Liver (tissue), 9 donors: Measurements from ENCODE around the gene RAB22A. TPM values are rescaled to one million over a fixed set of nuclear protein-coding genes. Genes with fewer than 3 reads are reported as not detected.

Source experiments
- DNase-seq: peaks from one replicate; pipeline ENCODE4 v3.0.0-alpha.2; 2017; ENCODE audit warnings: low spot score
- H3K27ac ChIP-seq, 2 donors: one replicate each; pipeline ENCODE4 v1.7.0; 2013; ENCODE audit warnings: inconsistent platforms in 2 of 2, low read length in 2 of 2, control low read depth in 1 of 2, low read depth in 1 of 2, mild to moderate bottlenecking in 1 of 2
- H3K27me3 ChIP-seq, 4 donors: one replicate each; pipeline versions ENCODE4 v1.6.1 to v1.7.0; 2013; ENCODE audit warnings: low read length in 3 of 4, inconsistent platforms in 1 of 4, mild to moderate bottlenecking in 1 of 4, moderate library complexity in 1 of 4; ENCODE audit not compliant: control insufficient read depth in 4 of 4, insufficient read depth in 4 of 4
- H3K36me3 ChIP-seq, 4 donors: one replicate each; pipeline versions ENCODE4 v1.6.1 to v1.7.0; 2013; ENCODE audit warnings: low read length in 3 of 4, mild to moderate bottlenecking in 3 of 4, low read depth in 1 of 4, moderate library complexity in 1 of 4; ENCODE audit not compliant: control insufficient read depth in 4 of 4, insufficient read depth in 3 of 4
- H3K4me1 ChIP-seq, 4 donors: one replicate each; pipeline versions ENCODE4 v1.6.1 to v1.7.0; 2013; ENCODE audit warnings: low read length in 3 of 4, mild to moderate bottlenecking in 3 of 4, moderate library complexity in 1 of 4; ENCODE audit not compliant: control insufficient read depth in 4 of 4, insufficient read depth in 4 of 4
- H3K4me3 ChIP-seq, 3 donors: one replicate each; pipeline versions ENCODE4 v1.6.1 to v1.7.0; 2013; ENCODE audit warnings: low read length in 3 of 3, control low read depth in 1 of 3, low read depth in 1 of 3, mild to moderate bottlenecking in 1 of 3
- H3K9ac ChIP-seq, 2 donors: one replicate each; pipeline ENCODE4 v1.7.0; 2013; ENCODE audit warnings: low read length in 2 of 2, mild to moderate bottlenecking in 2 of 2, moderate library complexity in 2 of 2, control low read depth in 1 of 2, low read depth in 1 of 2
- H3K9me3 ChIP-seq, 4 donors: one replicate each; pipeline versions ENCODE4 v1.6.1 to v1.7.0; 2013; ENCODE audit warnings: low read length in 3 of 4; ENCODE audit not compliant: control insufficient read depth in 4 of 4
- CTCF ChIP-seq: fragments of 150-350 bp; IDR thresholded peaks from 2 replicates; pipeline ENCODE4 v1.5.1; 2017; ENCODE audit warnings: improper control_type of control experiment, low read depth, low read length; ENCODE audit not compliant: missing input control
- EGR1 ChIP-seq, 2 donors: IDR thresholded peaks; 2 replicates each; pipeline ENCODE4 v1.6.1; 2016 to 2018; ENCODE audit warnings: antibody characterized with exemption in 2 of 2, low read depth in 2 of 2
- FOXA1 ChIP-seq: IDR thresholded peaks from 2 replicates; pipeline ENCODE4 v1.6.1; 2016; ENCODE audit warnings: antibody characterized with exemption
- FOXA2 ChIP-seq: IDR thresholded peaks from 2 replicates; pipeline ENCODE4 v1.6.1; 2016; ENCODE audit warnings: antibody characterized with exemption
- GABPA ChIP-seq, 2 donors: IDR thresholded peaks in 1 of 2; conservative IDR thresholded peaks in 1 of 2; 2 replicates each; pipeline ENCODE4 v1.6.1; 2016; ENCODE audit warnings: antibody characterized with exemption in 2 of 2, mild to moderate bottlenecking in 1 of 2, moderate library complexity in 1 of 2
- HNF4A ChIP-seq, 2 donors: conservative IDR thresholded peaks; 2 replicates each; pipeline ENCODE4 v1.6.1; 2016; ENCODE audit warnings: antibody characterized with exemption in 2 of 2, mild to moderate bottlenecking in 2 of 2
- HNF4G ChIP-seq: IDR thresholded peaks from 2 replicates; pipeline ENCODE4 v1.6.1; 2016; ENCODE audit warnings: antibody characterized with exemption
- JUND ChIP-seq, 2 donors: IDR thresholded peaks; 2 replicates each; pipeline ENCODE4 v1.6.1; 2016; ENCODE audit warnings: antibody characterized with exemption in 2 of 2
- NR2F2 ChIP-seq: IDR thresholded peaks from 2 replicates; pipeline ENCODE4 v1.6.1; 2016; ENCODE audit warnings: antibody characterized with exemption
- RXRA ChIP-seq, 2 donors: IDR thresholded peaks; 2 replicates each; pipeline ENCODE4 v1.6.1; 2017 to 2018; ENCODE audit warnings: antibody characterized with exemption in 2 of 2, mild to moderate bottlenecking in 1 of 2
- SP1 ChIP-seq: IDR thresholded peaks from 2 replicates; pipeline ENCODE4 v1.6.1; 2018; ENCODE audit warnings: antibody characterized with exemption, mild to moderate bottlenecking
- TAF1 ChIP-seq: conservative IDR thresholded peaks from 2 replicates; pipeline ENCODE4 v1.6.1; 2016; ENCODE audit warnings: antibody characterized with exemption, mild to moderate bottlenecking
- YY1 ChIP-seq: IDR thresholded peaks from 2 replicates; pipeline ENCODE4 v1.6.1; 2016; ENCODE audit warnings: antibody characterized with exemption, mild to moderate bottlenecking
- WGBS: extraction: QIAGEN DNeasy Blood & Tissue Kit; methylation state at CpG from one replicate; pipeline ENCODE4 v1.1.7; 2013; 5-methylcytosine and 5-hydroxymethylcytosine counted together
- polyA plus RNA-seq, 2 donors: library from polyadenylated mRNA; stranded (reverse) in 1 of 2; unstranded in 1 of 2; fragments of 200-250 nt in 1 of 2; fragments of >200 nt in 1 of 2; fragmentation: Nextera tagmentation in 1 of 2; extraction: Ambion mirVana in 1 of 2; gene quantifications; one replicate each; pipeline versions ENCODE4 v1.2.1 to v1.2.3, GENCODE V29; 2013 to 2015
- total RNA-seq, 2 donors: library from RNA; depleted of rRNA; stranded (reverse); fragments of >200 nt; gene quantifications; one replicate each; pipeline ENCODE4 v1.2.3, GENCODE V29; 2014
- TF ChIP-seq, protein P1 (sequence below): IDR thresholded peaks from 2 replicates; pipeline ENCODE4 v1.6.1; 2016; ENCODE audit warnings: antibody characterized with exemption, mild to moderate bottlenecking
- TF ChIP-seq, protein P2 (sequence below): IDR thresholded peaks from 2 replicates; pipeline ENCODE4 v1.6.1; 2016; ENCODE audit warnings: antibody characterized with exemption
- TF ChIP-seq, protein P3 (sequence below): IDR thresholded peaks from 2 replicates; pipeline ENCODE4 v1.6.1; 2016; ENCODE audit warnings: antibody characterized with exemption
- TF ChIP-seq, protein P4 (sequence below): IDR thresholded peaks from 2 replicates; pipeline ENCODE4 v1.6.1; 2016; ENCODE audit warnings: antibody characterized with exemption
- donor health status: healthy.
- donor health status: healthy.
- donor health status: healthy.
- donor health status: healthy.
- donor health status: healthy.

RAB22A gene
- total and polyA plus RNA-seq, 4 donors: 3.0 to 8.1 (median 5.8) TPM

GRCh38 chr20:58264271-58264670 lies 45.2 kb upstream of the RAB22A start:
- Histone ChIP-seq H3K9ac (no peak overlapping the region), H3K9me3 (no peaks in the 10 kb centered on the region), H3K27me3 (no peaks in the 10 kb centered on the region), H3K27ac (no peak overlapping the region), H3K4me3 (no peak overlapping the region), H3K36me3 (peaks cover 0 to 5% (median 2%) of the 10 kb centered on the region in 4 donors), H3K4me1 (no peaks in the 10 kb centered on the region)
- TF ChIP-seq GABPA (IDR thresholded peaks at IDR 0.05 in 1 of 2, conservative IDR thresholded peaks at IDR 0.05 in 1 of 2): no peak
- TF ChIP-seq SP1: no peak
- TF ChIP-seq, protein P1, sequence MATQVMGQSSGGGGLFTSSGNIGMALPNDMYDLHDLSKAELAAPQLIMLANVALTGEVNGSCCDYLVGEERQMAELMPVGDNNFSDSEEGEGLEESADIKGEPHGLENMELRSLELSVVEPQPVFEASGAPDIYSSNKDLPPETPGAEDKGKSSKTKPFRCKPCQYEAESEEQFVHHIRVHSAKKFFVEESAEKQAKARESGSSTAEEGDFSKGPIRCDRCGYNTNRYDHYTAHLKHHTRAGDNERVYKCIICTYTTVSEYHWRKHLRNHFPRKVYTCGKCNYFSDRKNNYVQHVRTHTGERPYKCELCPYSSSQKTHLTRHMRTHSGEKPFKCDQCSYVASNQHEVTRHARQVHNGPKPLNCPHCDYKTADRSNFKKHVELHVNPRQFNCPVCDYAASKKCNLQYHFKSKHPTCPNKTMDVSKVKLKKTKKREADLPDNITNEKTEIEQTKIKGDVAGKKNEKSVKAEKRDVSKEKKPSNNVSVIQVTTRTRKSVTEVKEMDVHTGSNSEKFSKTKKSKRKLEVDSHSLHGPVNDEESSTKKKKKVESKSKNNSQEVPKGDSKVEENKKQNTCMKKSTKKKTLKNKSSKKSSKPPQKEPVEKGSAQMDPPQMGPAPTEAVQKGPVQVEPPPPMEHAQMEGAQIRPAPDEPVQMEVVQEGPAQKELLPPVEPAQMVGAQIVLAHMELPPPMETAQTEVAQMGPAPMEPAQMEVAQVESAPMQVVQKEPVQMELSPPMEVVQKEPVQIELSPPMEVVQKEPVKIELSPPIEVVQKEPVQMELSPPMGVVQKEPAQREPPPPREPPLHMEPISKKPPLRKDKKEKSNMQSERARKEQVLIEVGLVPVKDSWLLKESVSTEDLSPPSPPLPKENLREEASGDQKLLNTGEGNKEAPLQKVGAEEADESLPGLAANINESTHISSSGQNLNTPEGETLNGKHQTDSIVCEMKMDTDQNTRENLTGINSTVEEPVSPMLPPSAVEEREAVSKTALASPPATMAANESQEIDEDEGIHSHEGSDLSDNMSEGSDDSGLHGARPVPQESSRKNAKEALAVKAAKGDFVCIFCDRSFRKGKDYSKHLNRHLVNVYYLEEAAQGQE: no peak
- no peak for TF ChIP-seq EGR1 (IDR thresholded peaks at IDR 0.05; ENCODE audit: low read depth in 2 of 2)
- TF ChIP-seq HNF4A (conservative IDR thresholded peaks at IDR 0.05): no peak
- 92% methylated on average over 6 of the region's 6 CpGs for WGBS
- DNase-seq: no peak

- no peak for DNase-seq
- 90% methylated on average over 9 of the region's 9 CpGs for WGBS
- H3K9ac ChIP-seq: no peak overlapping the region
- TF ChIP-seq YY1 (no peak), HNF4G (no peak), RXRA (IDR thresholded peaks at IDR 0.05) (no peak), CTCF (no peak), HNF4A (conservative IDR thresholded peaks at IDR 0.05) (no peak), NR2F2 (no peak), TAF1 (no peak), FOXA1 (no peak), FOXA2 (no peak), GABPA (IDR thresholded peaks at IDR 0.05 in 1 of 2, conservative IDR thresholded peaks at IDR 0.05 in 1 of 2) (no peak), SP1 (no peak), JUND (IDR thresholded peaks at IDR 0.05) (no peak)
- TF ChIP-seq, protein P2, sequence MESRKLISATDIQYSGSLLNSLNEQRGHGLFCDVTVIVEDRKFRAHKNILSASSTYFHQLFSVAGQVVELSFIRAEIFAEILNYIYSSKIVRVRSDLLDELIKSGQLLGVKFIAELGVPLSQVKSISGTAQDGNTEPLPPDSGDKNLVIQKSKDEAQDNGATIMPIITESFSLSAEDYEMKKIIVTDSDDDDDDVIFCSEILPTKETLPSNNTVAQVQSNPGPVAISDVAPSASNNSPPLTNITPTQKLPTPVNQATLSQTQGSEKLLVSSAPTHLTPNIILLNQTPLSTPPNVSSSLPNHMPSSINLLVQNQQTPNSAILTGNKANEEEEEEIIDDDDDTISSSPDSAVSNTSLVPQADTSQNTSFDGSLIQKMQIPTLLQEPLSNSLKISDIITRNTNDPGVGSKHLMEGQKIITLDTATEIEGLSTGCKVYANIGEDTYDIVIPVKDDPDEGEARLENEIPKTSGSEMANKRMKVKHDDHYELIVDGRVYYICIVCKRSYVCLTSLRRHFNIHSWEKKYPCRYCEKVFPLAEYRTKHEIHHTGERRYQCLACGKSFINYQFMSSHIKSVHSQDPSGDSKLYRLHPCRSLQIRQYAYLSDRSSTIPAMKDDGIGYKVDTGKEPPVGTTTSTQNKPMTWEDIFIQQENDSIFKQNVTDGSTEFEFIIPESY: no peak
- TF ChIP-seq, protein P3, sequence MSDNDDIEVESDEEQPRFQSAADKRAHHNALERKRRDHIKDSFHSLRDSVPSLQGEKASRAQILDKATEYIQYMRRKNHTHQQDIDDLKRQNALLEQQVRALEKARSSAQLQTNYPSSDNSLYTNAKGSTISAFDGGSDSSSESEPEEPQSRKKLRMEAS: no peak
- TF ChIP-seq, protein P4, sequence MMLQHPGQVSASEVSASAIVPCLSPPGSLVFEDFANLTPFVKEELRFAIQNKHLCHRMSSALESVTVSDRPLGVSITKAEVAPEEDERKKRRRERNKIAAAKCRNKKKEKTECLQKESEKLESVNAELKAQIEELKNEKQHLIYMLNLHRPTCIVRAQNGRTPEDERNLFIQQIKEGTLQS: no peak
- TF ChIP-seq, protein P1: no peak
- H3K4me1 ChIP-seq: no peaks in the 10 kb centered on the region
- H3K9me3 ChIP-seq: no peaks in the 10 kb centered on the region
- no peaks in the 10 kb centered on the region for H3K27me3 ChIP-seq
- no peak overlapping the region for H3K27ac ChIP-seq
- no peak overlapping the region for H3K4me3 ChIP-seq
- H3K36me3 ChIP-seq: peaks cover 0 to 6% (median 2%) of the 10 kb centered on the region in 4 donors
These were observed 41.9 kb upstream of the RAB22A start for GRCh38 chr20:58267389-58268215.
